Mammary epithelial cell (primary cell): ENCODE measurements around the gene BRD3.
"Not testable (repeated sequence)": the region's sequence is repeated elsewhere in the genome, so short reads cannot be mapped to it uniquely, and the experiment has no call there.

ENCODE experiments used
- CTCF ChIP-seq, 2 donors: IDR thresholded peaks in 1 of 2; conservative IDR thresholded peaks in 1 of 2; 2 replicates each; pipeline ENCODE4 v1.5.1; 2011 to 2012; ENCODE audit warnings: inconsistent platforms in 2 of 2, low read length in 2 of 2, mild to moderate bottlenecking in 2 of 2, control low read depth in 1 of 2, low read depth in 1 of 2; ENCODE audit not compliant: insufficient read depth in 1 of 2; ENCODE audit errors: extremely low read depth in 1 of 2
- EZH2 ChIP-seq: IDR thresholded peaks from 2 replicates; pipeline ENCODE4 v1.6.1; 2012; ENCODE audit warnings: low read length, inconsistent platforms, borderline replicate concordance

- TF ChIP-seq CTCF (conservative IDR thresholded peaks at IDR 0.05 in 1 of 2, IDR thresholded peaks at IDR 0.05 in 1 of 2; ENCODE audit: extremely low read depth in 1 of 2, insufficient read depth in 1 of 2, low read depth in 1 of 2, low read length in 2 of 2); EZH2: not testable (repeated sequence)
These were observed 33.3 kb upstream of the BRD3 start for GRCh38 chr9:134101133-134101532.
